ENCODE data around the gene TPRN. TPM values are rescaled to one million over a fixed set of nuclear protein-coding genes. Genes with fewer than 3 reads are reported as not detected.

Gene TPRN
- total RNA-seq, 4 donors from 2014 or later: 3.4 to 10.2 (median 6.3) TPM

DNA sequence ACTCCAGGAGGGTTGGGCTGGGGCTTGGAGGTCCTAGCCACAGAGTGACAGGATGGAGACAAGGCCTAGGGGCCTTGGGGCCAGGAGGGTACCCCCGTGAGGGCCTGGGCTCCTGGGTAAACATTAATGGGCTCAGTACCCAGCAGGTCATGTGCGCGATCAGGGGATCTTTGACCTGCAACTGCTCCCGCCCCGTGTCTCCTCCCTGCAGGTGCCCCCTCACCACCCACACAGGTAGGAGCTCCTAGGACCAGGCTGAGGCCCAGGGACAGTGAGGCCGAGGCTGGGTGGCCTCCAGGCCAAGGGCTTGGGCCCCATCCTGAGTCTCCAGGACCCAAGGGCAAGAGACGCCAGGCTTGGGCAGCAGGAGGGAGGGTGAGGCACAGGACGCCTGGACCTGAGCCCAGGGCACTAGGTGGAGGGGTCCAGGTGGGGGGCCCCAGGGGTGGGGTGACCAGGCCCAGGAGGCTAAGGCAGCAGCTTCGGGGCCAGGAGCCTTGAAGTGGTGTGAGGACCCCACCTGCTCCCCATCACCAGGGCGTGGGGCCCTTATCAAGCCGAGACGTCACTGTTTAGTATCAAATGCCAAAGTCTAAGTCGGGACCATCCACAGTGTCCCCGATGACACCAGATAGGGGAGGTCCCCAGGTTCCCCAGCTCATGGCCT, 30.3 kb upstream of the TPRN start, which contains the start of gene SLC34A3:
Gene SLC34A3 (plus strand): TSS at position 197 of the 667 bp plus-strand sequence. CDS start 802 bp downstream, outside the sequence.
- no peak for ATAC-seq
- H3K4me3 ChIP-seq: no peak within 1 kb of the TSS
- H3K27me3 ChIP-seq: peaks cover 28 to 55% (median 31%) of the 10 kb centered on the region in 3 donors
- DNase-seq: no peak
- peaks cover under 1 to 5% of the 10 kb centered on the region in 2 donors for H3K4me1 ChIP-seq
- in situ Hi-C loops (cut with MboI; ENCODE audit: low sequenced_read_pairs in 4 of 4): loop anchor here in 2 of 4 donors (10.0 kb wide), 1 partner anchor 116 kb away; the partner anchor contains the start of gene DPP7 (in 2 of the 2)
- H3K27ac ChIP-seq: no peak within 1 kb of the TSS
- intact Hi-C loops (cut with DNase I; ENCODE audit: low total_unique reads): loop anchor here (10.0 kb wide), 1 partner anchor 446 kb away; no protein-coding TSS in a partner anchor
- H3K36me3 ChIP-seq: no peaks in the 10 kb centered on the region
- no peak for TF ChIP-seq POLR2A (IDR thresholded peaks at IDR 0.05)
- TF ChIP-seq, protein P1, sequence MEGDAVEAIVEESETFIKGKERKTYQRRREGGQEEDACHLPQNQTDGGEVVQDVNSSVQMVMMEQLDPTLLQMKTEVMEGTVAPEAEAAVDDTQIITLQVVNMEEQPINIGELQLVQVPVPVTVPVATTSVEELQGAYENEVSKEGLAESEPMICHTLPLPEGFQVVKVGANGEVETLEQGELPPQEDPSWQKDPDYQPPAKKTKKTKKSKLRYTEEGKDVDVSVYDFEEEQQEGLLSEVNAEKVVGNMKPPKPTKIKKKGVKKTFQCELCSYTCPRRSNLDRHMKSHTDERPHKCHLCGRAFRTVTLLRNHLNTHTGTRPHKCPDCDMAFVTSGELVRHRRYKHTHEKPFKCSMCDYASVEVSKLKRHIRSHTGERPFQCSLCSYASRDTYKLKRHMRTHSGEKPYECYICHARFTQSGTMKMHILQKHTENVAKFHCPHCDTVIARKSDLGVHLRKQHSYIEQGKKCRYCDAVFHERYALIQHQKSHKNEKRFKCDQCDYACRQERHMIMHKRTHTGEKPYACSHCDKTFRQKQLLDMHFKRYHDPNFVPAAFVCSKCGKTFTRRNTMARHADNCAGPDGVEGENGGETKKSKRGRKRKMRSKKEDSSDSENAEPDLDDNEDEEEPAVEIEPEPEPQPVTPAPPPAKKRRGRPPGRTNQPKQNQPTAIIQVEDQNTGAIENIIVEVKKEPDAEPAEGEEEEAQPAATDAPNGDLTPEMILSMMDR (IDR thresholded peaks at IDR 0.05 in 4 of 5, conservative IDR thresholded peaks at IDR 0.05 in 1 of 5): no peak
- H3K9me3 ChIP-seq: no peaks in the 10 kb centered on the region

DNA sequence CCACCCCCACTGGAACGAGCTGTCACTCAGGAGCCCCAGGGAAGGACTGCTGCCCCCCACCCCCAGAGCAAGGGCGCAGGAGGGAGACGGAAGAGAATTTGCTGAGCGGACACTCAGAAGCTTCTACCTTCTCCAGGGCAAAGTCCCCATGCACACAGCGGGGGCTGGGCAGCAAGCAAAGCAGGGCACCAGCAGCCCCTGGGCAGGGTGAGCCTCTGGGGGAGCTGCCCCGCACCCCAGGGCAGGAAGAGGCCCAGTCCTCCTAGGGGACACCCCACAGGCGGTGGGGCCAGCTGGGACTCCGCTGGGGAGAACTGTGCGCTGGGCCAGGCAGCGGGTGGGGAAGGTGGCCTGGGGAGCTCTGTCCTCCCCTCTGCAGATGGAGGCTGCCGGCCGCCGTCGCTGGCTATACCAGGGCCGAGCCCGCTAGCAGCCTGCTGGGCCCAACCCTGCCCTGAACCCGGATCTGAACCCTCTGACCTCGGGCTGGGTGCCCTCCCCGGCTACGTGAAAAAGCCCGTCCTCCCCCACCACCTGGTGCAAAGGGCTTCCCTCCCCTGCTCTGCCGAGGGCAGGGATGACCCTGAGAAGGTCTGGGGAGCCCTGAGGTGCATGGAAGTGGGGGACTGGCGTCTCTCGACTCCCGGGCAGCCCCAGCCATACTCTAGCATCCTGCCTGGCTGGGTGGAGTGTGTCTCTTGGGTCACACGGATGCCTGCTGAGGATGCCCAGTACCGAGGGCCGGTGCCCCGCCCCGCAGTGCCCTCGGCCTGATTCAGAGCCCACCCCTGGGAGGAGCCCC, 29.6 kb upstream of the TPRN start:
- DNase-seq: no peak

DNA sequence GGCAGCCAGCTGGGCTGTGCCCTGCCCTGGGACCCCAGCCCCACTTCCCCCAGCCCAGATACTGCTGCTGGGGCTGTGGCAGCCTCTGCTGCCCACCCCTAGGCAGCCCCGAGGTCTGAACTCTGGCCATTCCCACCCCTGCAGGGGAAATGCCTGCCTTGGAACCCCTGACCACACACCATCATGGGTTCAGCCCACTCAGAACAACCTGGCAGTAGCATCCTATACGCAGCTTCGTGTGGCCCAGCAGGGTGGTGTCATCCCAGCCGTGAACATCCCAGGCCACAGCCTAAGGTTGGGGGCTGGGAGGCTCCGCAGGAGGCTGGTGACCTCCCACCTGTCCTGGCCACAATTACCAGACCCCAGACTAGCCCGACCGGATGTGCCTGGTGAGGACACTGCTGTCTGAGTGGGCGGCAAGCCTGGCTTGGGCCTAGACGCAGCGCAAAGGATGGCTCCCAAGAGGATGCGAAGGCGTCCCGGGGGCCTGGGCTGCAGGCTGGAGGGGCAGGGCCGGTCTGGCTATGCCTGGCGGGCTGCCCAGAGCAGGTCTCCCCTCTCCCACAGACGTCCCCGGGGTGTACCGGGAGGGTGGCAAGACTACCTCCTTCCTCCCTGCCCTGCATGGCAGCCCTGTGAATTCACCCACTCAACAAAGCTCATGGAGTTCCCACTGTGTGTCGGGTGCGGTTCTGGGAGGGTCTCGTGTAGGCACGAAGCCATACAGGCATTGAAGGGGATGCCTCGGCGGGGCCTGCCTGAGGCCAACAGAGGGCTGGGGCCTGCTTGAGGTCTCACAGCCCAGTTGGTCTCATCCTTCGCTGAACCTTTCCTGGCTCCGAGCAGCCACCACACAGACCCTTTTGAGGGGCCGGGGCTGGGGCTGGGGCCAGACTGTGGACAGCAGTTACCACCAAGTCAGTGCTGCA, 28.7 kb upstream of the TPRN start:
- no peak for DNase-seq
- TF ChIP-seq POLR2A (IDR thresholded peaks at IDR 0.05): no peak
- TF ChIP-seq, protein P1 (IDR thresholded peaks at IDR 0.05 in 4 of 5, conservative IDR thresholded peaks at IDR 0.05 in 1 of 5): no peak
- Histone ChIP-seq H3K4me1 (peaks cover 3% of the 10 kb centered on the region in 2 donors), H3K4me3 (no peak overlapping the region), H3K9me3 (no peaks in the 10 kb centered on the region), H3K36me3 (no peaks in the 10 kb centered on the region), H3K27ac (no peak overlapping the region), H3K27me3 (peaks cover 28 to 49% (median 31%) of the 10 kb centered on the region in 3 donors)
- no peak for ATAC-seq
- in situ Hi-C loops (cut with MboI; ENCODE audit: low sequenced_read_pairs in 4 of 4) (loop anchor here in 1 of 4 donors (10.0 kb wide), 1 partner anchor 104 kb away; no protein-coding TSS in a partner anchor), intact Hi-C loops (cut with DNase I; ENCODE audit: low total_unique reads) (no loop called here)

More for the DNA sequence above, 29.6 kb upstream of the TPRN start:
- Histone ChIP-seq H3K27me3 (peaks cover 28 to 55% (median 31%) of the 10 kb centered on the region in 3 donors), H3K36me3 (no peaks in the 10 kb centered on the region), H3K27ac (no peak overlapping the region), H3K4me1 (no peaks in the 10 kb centered on the region), H3K4me3 (no peak overlapping the region), H3K9me3 (no peaks in the 10 kb centered on the region)
- intact Hi-C loops (cut with DNase I; ENCODE audit: low total_unique reads) (loop anchor here (10.0 kb wide), 1 partner anchor 445 kb away; no protein-coding TSS in a partner anchor), in situ Hi-C loops (cut with MboI; ENCODE audit: low sequenced_read_pairs in 4 of 4) (loop anchor here in 3 of 4 donors (10.0 kb wide), 2 partner anchors 105 to 115 kb away; partner anchors contain the start of gene DPP7 (in 2 of the 3))
- ATAC-seq: no peak
- TF ChIP-seq POLR2A (IDR thresholded peaks at IDR 0.05): no peak

DNA sequence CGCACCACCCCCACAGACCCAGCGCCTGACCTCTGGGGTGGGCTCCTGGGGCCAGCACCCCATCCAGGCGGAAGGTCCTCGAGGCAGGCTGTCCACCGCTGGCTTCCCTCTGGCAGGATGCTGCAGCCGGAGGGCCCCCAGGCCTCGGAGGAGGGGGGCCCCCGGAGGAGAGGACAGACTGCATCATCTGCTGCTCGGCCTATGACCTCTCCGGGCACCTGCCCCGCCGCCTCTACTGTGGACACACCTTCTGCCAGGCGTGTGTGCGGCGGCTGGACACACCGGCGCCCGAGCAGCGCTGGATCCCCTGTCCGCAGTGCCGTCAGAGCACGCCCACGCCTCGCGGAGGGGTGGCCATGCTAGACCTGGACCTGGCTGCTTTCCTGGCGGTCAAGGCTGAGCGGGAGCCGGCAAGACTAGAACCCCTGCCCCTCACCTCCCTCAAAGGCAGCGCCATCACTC, 28.0 kb upstream of the TPRN start:
- in situ Hi-C loops (cut with MboI; ENCODE audit: low sequenced_read_pairs in 4 of 4) (loop anchor here in 1 of 4 donors (10.0 kb wide), 1 partner anchor 104 kb away; no protein-coding TSS in a partner anchor), intact Hi-C loops (cut with DNase I; ENCODE audit: low total_unique reads) (no loop called here)
- H3K4me1 ChIP-seq: peaks cover 7 to 8% of the 10 kb centered on the region in 2 donors
- no peaks in the 10 kb centered on the region for H3K9me3 ChIP-seq
- DNase-seq (no peak), ATAC-seq (no peak)
- no peak overlapping the region for H3K27ac ChIP-seq
- no peak for TF ChIP-seq POLR2A (IDR thresholded peaks at IDR 0.05)
- TF ChIP-seq, protein P1 (IDR thresholded peaks at IDR 0.05 in 4 of 5, conservative IDR thresholded peaks at IDR 0.05 in 1 of 5): no peak
- H3K4me3 ChIP-seq: no peak overlapping the region
- no peaks in the 10 kb centered on the region for H3K36me3 ChIP-seq
- peaks cover 28 to 42% (median 31%) of the 10 kb centered on the region in 3 donors for H3K27me3 ChIP-seq
